CD4-positive, alpha-beta T cell (primary cell): Measurements from ENCODE around the gene TRIM37. TPM values are rescaled to one million over a fixed set of nuclear protein-coding genes. Genes with fewer than 3 reads are reported as not detected.
"Not testable (repeated sequence)": the region's sequence is repeated elsewhere in the genome, so short reads cannot be mapped to it uniquely, and the experiment has no call there.

Experiments used
- ATAC-seq: fragments of 200-7000 bp; cut with Tn5 transposase; one replicate; pipeline ENCODE4 v1.10.0; 2022; ENCODE audit warnings: mild to moderate bottlenecking; ENCODE audit not compliant: poor library complexity
- CTCF ChIA-PET: fragments of 350-600 bp; sonication (Branson Sonifier 250); formaldehyde crosslinking; loops from one replicate; lab custom pipeline; 2021; ENCODE audit warnings: antibody characterized with exemption, inconsistent platforms; lab: Charles Lee
- POLR2A ChIA-PET: fragments of 350-600 bp; sonication (Branson Sonifier 250); formaldehyde crosslinking; loops from one replicate; lab custom pipeline; 2021; ENCODE audit warnings: antibody characterized with exemption, inconsistent platforms; lab: Charles Lee
- DNase-seq, 14 experiments: peaks; one replicate each; pipeline ENCODE4 v3.0.0-alpha.2; 2013 to 2020; ENCODE audit warnings: mixed read lengths in 2 of 14
- H3K27ac ChIP-seq, 2 donors: one replicate each; pipeline versions ENCODE4 v1.5.1 to v1.7.0; 2013; ENCODE audit warnings: low read length in 2 of 2, low read depth in 1 of 2, mild to moderate bottlenecking in 1 of 2
- H3K27me3 ChIP-seq, 2 experiments: 1 replicate in 1 of 2; 2 replicates in 1 of 2; pipeline versions ENCODE4 v1.6.1 to v1.7.0; 2013; ENCODE audit warnings: low read length in 2 of 2, control low read depth in 1 of 2, mild to moderate bottlenecking in 1 of 2, moderate library complexity in 1 of 2; ENCODE audit not compliant: insufficient read depth in 2 of 2, control insufficient read depth in 1 of 2
- H3K36me3 ChIP-seq: one replicate; pipeline ENCODE4 v1.6.1; 2013; ENCODE audit warnings: low read length, control low read depth; ENCODE audit not compliant: insufficient read depth
- H3K4me1 ChIP-seq: one replicate; pipeline ENCODE4 v1.6.1; 2013; ENCODE audit warnings: low read length, control low read depth; ENCODE audit not compliant: insufficient read depth
- H3K4me3 ChIP-seq: one replicate; pipeline ENCODE4 v1.5.1; 2013; ENCODE audit warnings: mild to moderate bottlenecking, low read length, moderate library complexity
- H3K9me3 ChIP-seq, 2 experiments: 1 replicate in 1 of 2; 2 replicates in 1 of 2; pipeline versions ENCODE4 v1.6.1 to v1.7.0; 2013; ENCODE audit warnings: low read length in 2 of 2, mild to moderate bottlenecking in 2 of 2, control low read depth in 1 of 2, moderate library complexity in 1 of 2; ENCODE audit not compliant: control insufficient read depth in 1 of 2, insufficient read depth in 1 of 2
- H3K27ac Mint-ChIP-seq: one replicate; pipeline ENCODE4 v1.8.0; 2020; ENCODE audit warnings: mixed read lengths
- H3K27me3 Mint-ChIP-seq: one replicate; pipeline ENCODE4 v1.8.0; 2021; ENCODE audit warnings: mixed read lengths
- H3K36me3 Mint-ChIP-seq: one replicate; pipeline ENCODE4 v1.8.0; 2021; ENCODE audit warnings: low read depth, mixed read lengths
- H3K4me1 Mint-ChIP-seq: one replicate; pipeline ENCODE4 v1.8.0; 2021; ENCODE audit warnings: low read depth, mixed read lengths
- H3K4me3 Mint-ChIP-seq: one replicate; pipeline ENCODE4 v1.8.0; 2020; ENCODE audit warnings: mild to moderate bottlenecking, mixed read lengths
- H3K9me3 Mint-ChIP-seq: one replicate; pipeline ENCODE4 v1.8.0; 2020; ENCODE audit warnings: mixed read lengths
- CTCF ChIP-seq: fragments of 200-600 bp; IDR thresholded peaks from one replicate; pipeline ENCODE4 v1.8.0; 2022; ENCODE audit warnings: antibody characterized with exemption, mild to moderate bottlenecking
- intact Hi-C, 2 experiments: fragments of 100-400 bp; cut with DNase I in 1 of 2; cut with micrococcal nuclease in 1 of 2; formaldehyde crosslinking; loops; one replicate each; pipeline versions ENCODE4 v1.15.1 to v1.9.0; 2023 to 2025; cut with DNase I, micrococcal nuclease
- total RNA-seq, 174 experiments: library from RNA in 2 of 174; stranded (reverse) in 2 of 174; gene quantifications; one replicate each; pipeline ENCODE4 v1.2.3 and lab custom pipeline; 2021 to 2026

The TRIM37 gene
- total RNA-seq, 2 experiments from 2014 or later, result 16.8 to 18.0 TPM

DNA sequence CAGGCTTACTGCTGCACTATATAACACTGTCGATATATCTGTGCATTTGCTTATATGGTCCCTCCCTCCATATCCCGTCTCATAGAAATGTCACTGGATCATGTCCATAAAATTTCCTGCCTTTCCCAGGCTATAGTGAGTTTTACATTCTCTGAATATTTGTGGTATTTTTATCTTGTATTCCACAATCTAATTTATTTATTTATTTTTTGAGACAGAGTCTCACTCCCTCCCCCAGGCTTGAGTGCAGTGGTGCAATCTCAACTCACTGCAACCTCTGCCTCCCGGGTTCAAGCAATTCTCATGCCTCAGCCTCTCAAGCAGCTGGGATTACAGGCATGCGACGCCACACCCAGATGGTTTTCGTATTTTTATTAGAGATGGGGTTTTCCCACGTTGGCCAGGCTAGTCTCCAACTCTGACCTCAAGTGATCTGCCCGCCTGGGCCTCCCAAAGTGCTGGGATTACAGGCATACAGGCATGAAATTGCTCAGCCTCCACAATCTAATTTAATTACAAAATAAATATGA lies 12.9 kb downstream of the TRIM37 start:
- H3K27me3 ChIP-seq, result no peaks in the 10 kb centered on the region
- peaks cover 37% of the 10 kb centered on the region for H3K36me3 Mint-ChIP-seq
- DNase-seq (no peak), ATAC-seq (no peak)
- H3K27ac Mint-ChIP-seq, result no peak overlapping the region
- peaks cover 12% of the 10 kb centered on the region for H3K36me3 ChIP-seq
- H3K4me3 ChIP-seq, result no peak overlapping the region
- CTCF ChIA-PET, result no interaction called here
- H3K27me3 Mint-ChIP-seq, result no peaks in the 10 kb centered on the region
- intact Hi-C loops, result no loop called here
- H3K9me3 ChIP-seq, result no peaks in the 10 kb centered on the region
- H3K4me1 ChIP-seq, result no peaks in the 10 kb centered on the region
- no peaks in the 10 kb centered on the region for H3K9me3 Mint-ChIP-seq
- no peak overlapping the region for H3K27ac ChIP-seq
- H3K4me3 Mint-ChIP-seq, result no peak overlapping the region
- peaks cover 20% of the 10 kb centered on the region for H3K4me1 Mint-ChIP-seq
- POLR2A ChIA-PET, result no interaction called here
- TF ChIP-seq CTCF, result no peak

DNA sequence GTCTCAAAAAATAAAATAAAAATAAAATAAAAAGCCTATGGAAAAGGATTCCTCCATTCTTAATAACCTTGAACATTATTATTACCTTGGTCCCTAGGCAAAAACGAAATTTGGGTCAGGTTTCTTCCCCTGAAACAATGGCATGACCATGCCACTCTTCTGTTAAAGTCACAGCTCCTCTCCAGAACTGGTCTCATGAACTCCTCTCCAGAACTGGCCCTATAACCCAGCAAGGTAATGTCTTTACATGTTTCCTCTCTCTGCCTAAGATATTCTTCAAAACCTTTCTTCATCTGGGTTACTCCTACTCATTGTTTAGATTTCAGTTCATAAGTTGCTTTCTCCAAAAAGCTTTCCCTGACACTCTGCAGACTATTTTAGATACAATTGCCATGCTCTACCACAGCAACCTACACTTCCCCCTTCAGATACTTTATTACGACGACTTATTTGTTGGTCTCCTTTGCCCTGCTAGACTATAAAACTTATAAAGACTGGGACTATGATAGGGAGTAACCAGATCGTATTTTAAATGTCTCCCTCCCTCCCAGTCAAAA lies 13.5 kb downstream of the TRIM37 start:
- Histone ChIP-seq H3K4me1 (no peaks in the 10 kb centered on the region), H3K9me3 (no peaks in the 10 kb centered on the region), H3K27ac (no peak overlapping the region), H3K27me3 (no peaks in the 10 kb centered on the region), H3K4me3 (no peak overlapping the region), H3K36me3 (peaks cover 17% of the 10 kb centered on the region)
- Mint-ChIP-seq H3K36me3 (peaks cover 37% of the 10 kb centered on the region), H3K27ac (no peak overlapping the region), H3K9me3 (no peaks in the 10 kb centered on the region), H3K4me3 (no peak overlapping the region), H3K27me3 (no peaks in the 10 kb centered on the region), H3K4me1 (peaks cover 20% of the 10 kb centered on the region)
- ATAC-seq, result no peak
- ChIA-PET POLR2A (no interaction called here), CTCF (no interaction called here)
- DNase-seq, result no peak
- TF ChIP-seq CTCF, result no peak
- intact Hi-C loops, result no loop called here

DNA sequence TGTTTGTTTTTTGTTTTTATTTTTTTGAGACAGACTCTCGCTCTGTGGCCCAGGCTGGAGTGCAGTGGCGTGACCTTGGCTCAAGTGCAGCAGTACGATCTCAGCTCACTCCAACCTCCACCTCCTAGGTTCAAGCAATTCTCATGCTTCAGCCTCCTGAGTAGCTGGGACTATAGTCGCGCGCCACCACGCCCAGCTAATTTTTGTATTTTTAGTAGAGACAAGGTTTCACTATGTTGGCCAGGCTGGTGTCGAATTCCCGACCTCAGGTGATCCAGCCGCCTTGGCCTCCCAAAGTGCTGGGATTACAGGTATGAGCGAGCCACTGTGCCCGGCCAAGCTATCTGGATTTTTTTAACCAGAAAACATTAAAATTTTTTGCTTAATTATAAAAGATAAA lies 16.1 kb downstream of the TRIM37 start:
- intact Hi-C loops, H3K27me3 Mint-ChIP-seq, ATAC-seq, H3K27ac Mint-ChIP-seq, H3K27me3 ChIP-seq, H3K27ac ChIP-seq, DNase-seq, H3K4me3 Mint-ChIP-seq, H3K9me3 ChIP-seq, H3K4me1 ChIP-seq, H3K4me3 ChIP-seq, H3K9me3 Mint-ChIP-seq: not testable (repeated sequence)
- peaks cover 36% of the 10 kb centered on the region for H3K36me3 Mint-ChIP-seq
- H3K4me1 Mint-ChIP-seq, result peaks cover 15% of the 10 kb centered on the region
- H3K36me3 ChIP-seq, result peaks cover 28% of the 10 kb centered on the region
- POLR2A ChIA-PET, result interaction anchor here (1.0 kb wide), 1 partner anchor 16 kb away, joined by 3 read pairs; the partner anchor contains the start of gene TRIM37
- CTCF ChIA-PET, result interaction anchor here (0.6 kb wide), 1 partner anchor 778 kb away, joined by 3 read pairs; no protein-coding TSS in a partner anchor

DNA sequence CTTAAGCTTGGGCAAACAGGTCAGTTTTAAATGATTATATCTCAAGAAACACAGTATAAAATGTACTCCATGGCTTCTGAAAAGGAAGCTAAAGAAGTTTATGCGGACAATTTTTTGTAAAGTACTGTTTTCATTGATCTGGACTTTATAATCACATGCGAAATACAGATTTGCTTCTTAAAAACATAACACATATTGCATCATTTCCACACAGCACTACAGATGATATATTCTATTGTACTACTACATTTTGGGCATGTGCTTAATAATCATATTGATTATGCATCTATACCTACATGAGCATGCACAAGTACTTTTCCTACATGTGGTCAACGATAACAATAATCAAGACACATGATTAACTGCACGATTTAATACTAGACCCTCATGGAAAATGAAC lies 22.5 kb downstream of the TRIM37 start:
- Mint-ChIP-seq H3K4me1 (peaks cover 5% of the 10 kb centered on the region), H3K27me3 (no peaks in the 10 kb centered on the region), H3K4me3 (no peak overlapping the region), H3K27ac (no peak overlapping the region), H3K36me3 (peaks cover 63% of the 10 kb centered on the region), H3K9me3 (no peaks in the 10 kb centered on the region)
- H3K9me3 ChIP-seq, result no peaks in the 10 kb centered on the region
- H3K4me3 ChIP-seq, result no peak overlapping the region
- DNase-seq (no peak), ATAC-seq (no peak)
- CTCF ChIA-PET, result no interaction called here
- H3K4me1 ChIP-seq, result no peaks in the 10 kb centered on the region
- POLR2A ChIA-PET, result no interaction called here
- no peak for TF ChIP-seq CTCF
- no peaks in the 10 kb centered on the region for H3K27me3 ChIP-seq
- intact Hi-C loops, result no loop called here
- H3K27ac ChIP-seq, result no peak overlapping the region
- peaks cover 54% of the 10 kb centered on the region for H3K36me3 ChIP-seq
